Tibial nerve (tissue), 4 donors: ENCODE data around the gene PXDN.

Experiments used
- CTCF ChIP-seq, 5 experiments: fragments of 200-600 bp in 3 of 5; fragments of 450-650 bp in 2 of 5; sonication (generic) in 3 of 5; IDR thresholded peaks; one replicate each; pipeline ENCODE4 v1.5.1; 2016 to 2019; ENCODE audit warnings: antibody characterized with exemption in 5 of 5, mild to moderate bottlenecking in 3 of 5, moderate library complexity in 2 of 5
- EP300 ChIP-seq, 2 donors: sonication (generic); formaldehyde crosslinking; IDR thresholded peaks; one replicate each; pipeline ENCODE4 v1.6.1; 2017; ENCODE audit warnings: antibody characterized with exemption in 2 of 2, mild to moderate bottlenecking in 1 of 2
- POLR2A ChIP-seq, 2 donors: fragments of 450-650 bp; IDR thresholded peaks; one replicate each; pipeline ENCODE4 v1.6.1; 2017; ENCODE audit warnings: antibody characterized with exemption in 2 of 2, mild to moderate bottlenecking in 2 of 2, moderate library complexity in 2 of 2

- TF ChIP-seq CTCF (IDR thresholded peaks at IDR 0.05) (no peak), POLR2A (IDR thresholded peaks at IDR 0.05) (no peak), EP300 (IDR thresholded peaks at IDR 0.05) (no peak)
Measured at GRCh38 chr2:1757567-1757966, 13.3 kb upstream of the PXDN start.
